HEK293 (cell line): ENCODE measurements around the gene WIPF3.

Experiments used
- CTCF ChIA-PET: fragments of 350-600 bp; formaldehyde crosslinking; extraction: SDS; loops from one replicate; lab custom pipeline; 2021; ENCODE audit warnings: antibody characterized with exemption; lab: Yijun Ruan, JAX
- POLR2A ChIA-PET: fragments of 300-600 bp; formaldehyde crosslinking; extraction: SDS; loops from one replicate; lab custom pipeline; 2020; ENCODE audit warnings: antibody characterized with exemption, inconsistent platforms; lab: Yijun Ruan, JAX
- H3K27ac ChIP-seq: fragments of 200-500 bp; sonication (Bioruptor generic); 2 replicates; pipeline ENCODE4 v1.5.1; 2014; ENCODE audit warnings: low read depth, low read length, control low read depth, inconsistent platforms; ENCODE audit errors: extremely low read depth
- H3K36me3 ChIP-seq, 2 experiments: fragments of 200-500 bp in 1 of 2; sonication (Bioruptor generic) in 1 of 2; 1 replicate in 1 of 2; 2 replicates in 1 of 2; pipeline ENCODE4 v1.5.1; 2014 to 2017; ENCODE audit warnings: inconsistent platforms in 2 of 2, low read length in 2 of 2; ENCODE audit not compliant: control insufficient read depth in 2 of 2, insufficient read depth in 1 of 2
- H3K4me1 ChIP-seq: fragments of 200-500 bp; sonication (Bioruptor generic); 2 replicates; pipeline ENCODE4 v1.5.1; 2014; ENCODE audit warnings: mild to moderate bottlenecking, low read length, inconsistent platforms; ENCODE audit not compliant: control insufficient read depth, insufficient read depth
- H3K4me3 ChIP-seq: 2 replicates; pipeline ENCODE4 v1.5.1; 2011; ENCODE audit warnings: low read depth, mild to moderate bottlenecking, control low read depth, low read length, moderate library complexity
- H3K9me3 ChIP-seq: fragments of 200-500 bp; sonication (Bioruptor generic); 2 replicates; pipeline ENCODE4 v1.5.1; 2014; ENCODE audit warnings: low read depth, low read length, inconsistent platforms; ENCODE audit not compliant: control insufficient read depth, insufficient read depth
- KLF16 ChIP-seq: fragments of 450-650 bp; formaldehyde crosslinking; IDR thresholded peaks from 2 replicates; pipeline ENCODE4 v1.5.1; 2017; ENCODE audit warnings: missing biosample characterization, missing genetic modification characterization
- KLF17 ChIP-seq: fragments of 450-650 bp; formaldehyde crosslinking; IDR thresholded peaks from 2 replicates; pipeline ENCODE4 v1.5.1; 2016; ENCODE audit warnings: missing biosample characterization, missing genetic modification characterization
- PRDM6 ChIP-seq: fragments of 450-650 bp; formaldehyde crosslinking; IDR thresholded peaks from 2 replicates; pipeline ENCODE4 v1.5.1; 2017; ENCODE audit warnings: missing biosample characterization, missing genetic modification characterization
- REPIN1 ChIP-seq: fragments of 450-650 bp; formaldehyde crosslinking; IDR thresholded peaks from 2 replicates; pipeline ENCODE4 v1.5.1; 2017; ENCODE audit warnings: missing biosample characterization, missing genetic modification characterization, low read depth
- YY2 ChIP-seq: fragments of 450-650 bp; formaldehyde crosslinking; IDR thresholded peaks from 2 replicates; pipeline ENCODE4 v1.5.1; 2016; ENCODE audit warnings: missing biosample characterization, missing genetic modification characterization
- ZBTB7A ChIP-seq: fragments of 450-650 bp; formaldehyde crosslinking; IDR thresholded peaks from 2 replicates; pipeline ENCODE4 v1.5.1; 2016; ENCODE audit warnings: low read depth, missing biosample characterization, missing genetic modification characterization
- ZNF16 ChIP-seq: fragments of 450-650 bp; formaldehyde crosslinking; IDR thresholded peaks from 2 replicates; pipeline ENCODE4 v1.5.1; 2016; ENCODE audit warnings: low read depth, missing biosample characterization, missing genetic modification characterization
- ZNF248 ChIP-seq: fragments of 450-650 bp; formaldehyde crosslinking; IDR thresholded peaks from 2 replicates; pipeline ENCODE4 v1.5.1; 2017; ENCODE audit warnings: missing biosample characterization, missing genetic modification characterization
- ZNF292 ChIP-seq: fragments of 450-650 bp; formaldehyde crosslinking; IDR thresholded peaks from 2 replicates; pipeline ENCODE4 v1.5.1; 2016; ENCODE audit warnings: low read depth, missing biosample characterization, missing genetic modification characterization, borderline replicate concordance
- ZNF518A ChIP-seq: fragments of 450-650 bp; formaldehyde crosslinking; conservative IDR thresholded peaks from 2 replicates; pipeline ENCODE4 v1.5.1; 2016; ENCODE audit warnings: low read depth, missing biosample characterization, missing genetic modification characterization
- ZNF664 ChIP-seq: fragments of 450-650 bp; formaldehyde crosslinking; IDR thresholded peaks from 2 replicates; pipeline ENCODE4 v1.5.1; 2016; ENCODE audit warnings: missing biosample characterization, missing genetic modification characterization
- ZNF747 ChIP-seq: fragments of 450-650 bp; formaldehyde crosslinking; IDR thresholded peaks from 2 replicates; pipeline ENCODE4 v1.5.1; 2016; ENCODE audit warnings: missing biosample characterization, missing genetic modification characterization
- ZNF776 ChIP-seq: fragments of 450-650 bp; formaldehyde crosslinking; IDR thresholded peaks from 2 replicates; pipeline ENCODE4 v1.5.0; 2017; ENCODE audit warnings: missing biosample characterization, missing genetic modification characterization, borderline replicate concordance

The WIPF3 gene

GRCh38 chr7:29795696-29796580 lies 10.4 kb upstream of the WIPF3 start (continued):
- TF ChIP-seq PRDM6 (tag by site-specific recombination) (no peak), KLF17 (tag by site-specific recombination) (no peak), KLF16 (tag by site-specific recombination) (no peak), ZNF776 (no peak), ZNF16 (tag by site-specific recombination) (no peak), ZBTB7A (tag by site-specific recombination) (no peak), ZNF248 (no peak)

GRCh38 chr7:29797112-29797944 lies 9.0 kb upstream of the WIPF3 start:
- H3K4me3 ChIP-seq, result no peak overlapping the region
- no peaks in the 10 kb centered on the region for H3K36me3 ChIP-seq
- CTCF ChIA-PET, result interaction anchor here (0.5 to 0.8 kb wide), 2 partner anchors 422 to 600 kb away, joined by 4 read pairs; no protein-coding TSS in a partner anchor
- no peak overlapping the region for H3K27ac ChIP-seq
- no peak for TF ChIP-seq ZNF292 (tag by site-specific recombination)
- no peak for TF ChIP-seq ZNF664 (tag by site-specific recombination)
- no peak for TF ChIP-seq ZNF747 (tag by site-specific recombination)
- TF ChIP-seq ZNF518A, result no peak
- no peak for TF ChIP-seq YY2 (tag by site-specific recombination)
- no peaks in the 10 kb centered on the region for H3K4me1 ChIP-seq
- no peaks in the 10 kb centered on the region for H3K9me3 ChIP-seq
- POLR2A ChIA-PET, result no interaction called here

GRCh38 chr7:29798422-29798821 lies 7.9 kb upstream of the WIPF3 start:
- no peak overlapping the region for H3K27ac ChIP-seq
- H3K4me3 ChIP-seq, result no peak overlapping the region
- no peaks in the 10 kb centered on the region for H3K9me3 ChIP-seq
- H3K4me1 ChIP-seq, result no peaks in the 10 kb centered on the region
- TF ChIP-seq REPIN1 (tag by site-specific recombination), result no peak
- TF ChIP-seq, all 188 proteins: peak for 0
- no peaks in the 10 kb centered on the region for H3K36me3 ChIP-seq
- ChIA-PET CTCF (interaction anchor here (0.8 kb wide), 1 partner anchor 601 kb away, joined by 4 read pairs; no protein-coding TSS in a partner anchor), POLR2A (no interaction called here)
